Epithelial cell of proximal tubule (primary cell): ENCODE measurements around the gene MAPKAPK2. TPM values are rescaled to one million over a fixed set of nuclear protein-coding genes. Genes with fewer than 3 reads are reported as not detected.

ENCODE experiments used
- DNase-seq: peaks from one replicate; pipeline ENCODE4 v3.0.0-alpha.2; 2011; ENCODE audit warnings: low read depth
- H3K4me3 ChIP-seq: 2 replicates; pipeline ENCODE4 v1.5.1; 2011; ENCODE audit warnings: low read depth, mild to moderate bottlenecking, low read length
- total RNA-seq: library from RNA; depleted of rRNA; stranded (reverse); fragments of >200 nt; gene quantifications from 2 replicates; pipeline ENCODE4 v1.2.3, GENCODE V29; 2015
- TF ChIP-seq, protein P1 (sequence below): conservative IDR thresholded peaks from 2 replicates; pipeline ENCODE4 v1.5.1; 2012; ENCODE audit warnings: low read depth, mild to moderate bottlenecking, low read length

MAPKAPK2 gene
- total RNA-seq, 1 donor from 2014 or later: 45.5 TPM

DNA sequence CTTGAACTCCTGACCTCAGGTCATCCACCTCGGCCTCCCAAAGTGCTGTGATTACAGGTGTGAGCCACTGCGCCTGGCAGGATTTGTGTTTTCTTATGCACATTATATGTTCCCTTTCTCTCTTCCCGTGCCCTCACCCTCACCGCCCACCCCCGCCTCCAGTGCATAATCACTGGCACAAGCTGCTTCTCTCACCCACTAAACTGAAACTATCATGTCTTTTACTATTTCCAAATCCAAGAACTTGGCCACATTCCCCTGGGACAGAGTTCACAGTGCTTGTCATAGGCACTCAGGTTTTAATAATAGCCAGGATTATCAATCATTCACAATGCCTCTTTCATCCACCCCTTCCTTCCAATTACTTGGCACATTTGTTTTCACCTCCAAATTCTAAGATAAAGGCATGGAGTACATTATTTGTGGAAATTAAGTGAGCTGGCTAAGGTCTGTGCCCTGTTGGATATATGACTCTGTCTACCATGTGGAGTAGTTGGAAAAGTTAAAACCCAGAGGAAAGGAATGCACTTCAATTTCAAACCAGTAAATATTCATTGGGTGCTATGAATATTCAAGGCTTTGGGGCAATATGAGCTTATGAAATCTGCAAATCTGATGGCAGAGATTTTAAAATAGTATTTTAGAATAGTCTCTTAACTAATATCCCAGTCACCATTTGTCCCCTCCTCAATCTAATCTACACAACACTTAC, 17.6 kb upstream of the MAPKAPK2 start:
- H3K4me3 ChIP-seq: no peak overlapping the region
- TF ChIP-seq, protein P1, sequence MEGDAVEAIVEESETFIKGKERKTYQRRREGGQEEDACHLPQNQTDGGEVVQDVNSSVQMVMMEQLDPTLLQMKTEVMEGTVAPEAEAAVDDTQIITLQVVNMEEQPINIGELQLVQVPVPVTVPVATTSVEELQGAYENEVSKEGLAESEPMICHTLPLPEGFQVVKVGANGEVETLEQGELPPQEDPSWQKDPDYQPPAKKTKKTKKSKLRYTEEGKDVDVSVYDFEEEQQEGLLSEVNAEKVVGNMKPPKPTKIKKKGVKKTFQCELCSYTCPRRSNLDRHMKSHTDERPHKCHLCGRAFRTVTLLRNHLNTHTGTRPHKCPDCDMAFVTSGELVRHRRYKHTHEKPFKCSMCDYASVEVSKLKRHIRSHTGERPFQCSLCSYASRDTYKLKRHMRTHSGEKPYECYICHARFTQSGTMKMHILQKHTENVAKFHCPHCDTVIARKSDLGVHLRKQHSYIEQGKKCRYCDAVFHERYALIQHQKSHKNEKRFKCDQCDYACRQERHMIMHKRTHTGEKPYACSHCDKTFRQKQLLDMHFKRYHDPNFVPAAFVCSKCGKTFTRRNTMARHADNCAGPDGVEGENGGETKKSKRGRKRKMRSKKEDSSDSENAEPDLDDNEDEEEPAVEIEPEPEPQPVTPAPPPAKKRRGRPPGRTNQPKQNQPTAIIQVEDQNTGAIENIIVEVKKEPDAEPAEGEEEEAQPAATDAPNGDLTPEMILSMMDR: no peak
- no peak for DNase-seq

DNA sequence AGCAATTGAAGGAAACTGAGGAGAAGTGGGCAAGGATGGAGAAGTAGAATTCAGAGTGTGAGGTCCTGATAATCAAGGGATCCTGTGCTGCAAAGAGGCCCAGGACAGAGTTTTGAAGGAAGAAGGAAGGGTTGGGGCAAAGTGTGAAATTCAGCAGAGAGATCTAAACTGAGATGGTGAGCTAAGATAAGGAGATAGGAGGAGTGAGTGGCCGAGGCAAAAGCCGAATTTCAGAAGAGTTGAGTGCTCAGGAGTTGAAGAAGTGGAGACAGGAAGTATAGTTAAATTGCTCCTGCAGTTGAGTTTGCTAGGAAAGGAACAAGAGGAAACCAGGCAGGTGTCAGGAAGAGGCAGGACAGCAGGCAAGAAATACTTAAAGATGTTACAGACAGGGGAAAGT, 16.4 kb upstream of the MAPKAPK2 start:
- H3K4me3 ChIP-seq: no peak overlapping the region
- TF ChIP-seq, protein P1: no peak
- DNase-seq: no peak

DNA sequence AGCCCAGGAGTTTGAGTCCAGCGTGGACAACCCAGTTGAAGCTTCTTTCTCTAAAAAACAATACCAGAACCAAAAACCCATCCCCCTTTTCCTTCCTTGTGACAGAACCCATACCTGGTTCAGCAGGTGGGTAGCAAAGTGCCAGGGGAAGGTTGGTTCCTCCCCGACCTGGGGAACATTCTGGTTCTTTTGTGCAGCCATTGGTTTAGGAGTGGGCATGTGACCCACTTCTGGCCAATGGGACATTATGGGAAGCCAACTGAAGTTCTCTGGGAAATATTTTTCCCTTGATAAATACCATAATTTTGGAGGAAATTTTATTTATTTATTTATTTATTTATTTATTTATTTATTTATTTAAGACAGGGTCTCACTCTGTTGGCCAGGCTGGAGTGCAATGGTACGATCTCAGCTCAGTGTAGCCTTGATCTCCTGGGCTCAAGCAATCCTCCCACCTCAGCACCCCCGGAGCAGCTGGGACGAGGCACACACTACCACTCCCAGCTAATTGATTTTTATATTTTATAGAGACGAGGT, 15.8 kb upstream of the MAPKAPK2 start:
- no peak for DNase-seq
- TF ChIP-seq, protein P1: no peak
- no peak overlapping the region for H3K4me3 ChIP-seq

DNA sequence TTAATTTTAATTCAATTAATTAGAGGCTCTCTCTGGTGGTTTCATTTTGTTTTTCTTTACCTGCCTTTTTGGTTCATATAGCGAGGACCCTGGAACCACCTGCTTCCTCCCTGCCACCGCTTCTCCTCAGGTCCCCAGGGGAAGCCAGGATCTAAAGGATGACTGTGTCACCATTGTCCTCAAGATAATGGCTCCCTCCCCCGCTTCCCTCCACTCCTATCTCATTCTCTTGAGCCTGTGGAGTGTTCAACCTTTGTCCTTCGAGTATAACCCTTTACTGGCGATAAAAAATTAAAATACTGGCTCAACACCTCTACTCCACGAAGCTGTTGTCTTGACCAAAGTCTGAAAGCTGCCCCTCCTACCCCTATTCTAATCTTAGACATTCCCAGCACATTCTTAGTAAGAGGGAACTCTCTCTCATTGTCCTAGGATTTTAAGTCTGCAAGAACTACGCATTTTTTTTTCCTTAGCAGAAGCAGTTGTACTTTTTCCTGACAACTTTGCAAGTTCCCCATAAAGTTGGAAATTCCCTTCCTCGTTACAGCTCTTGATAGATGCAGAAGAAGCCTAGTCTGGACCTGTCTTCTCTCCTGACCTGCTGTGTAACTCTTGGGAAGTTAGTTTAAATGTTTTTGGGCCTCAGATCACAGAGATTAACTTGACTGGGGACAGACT, 12.6 kb upstream of the MAPKAPK2 start:
- no peak overlapping the region for H3K4me3 ChIP-seq
- DNase-seq: no peak
- TF ChIP-seq, protein P1: no peak

DNA sequence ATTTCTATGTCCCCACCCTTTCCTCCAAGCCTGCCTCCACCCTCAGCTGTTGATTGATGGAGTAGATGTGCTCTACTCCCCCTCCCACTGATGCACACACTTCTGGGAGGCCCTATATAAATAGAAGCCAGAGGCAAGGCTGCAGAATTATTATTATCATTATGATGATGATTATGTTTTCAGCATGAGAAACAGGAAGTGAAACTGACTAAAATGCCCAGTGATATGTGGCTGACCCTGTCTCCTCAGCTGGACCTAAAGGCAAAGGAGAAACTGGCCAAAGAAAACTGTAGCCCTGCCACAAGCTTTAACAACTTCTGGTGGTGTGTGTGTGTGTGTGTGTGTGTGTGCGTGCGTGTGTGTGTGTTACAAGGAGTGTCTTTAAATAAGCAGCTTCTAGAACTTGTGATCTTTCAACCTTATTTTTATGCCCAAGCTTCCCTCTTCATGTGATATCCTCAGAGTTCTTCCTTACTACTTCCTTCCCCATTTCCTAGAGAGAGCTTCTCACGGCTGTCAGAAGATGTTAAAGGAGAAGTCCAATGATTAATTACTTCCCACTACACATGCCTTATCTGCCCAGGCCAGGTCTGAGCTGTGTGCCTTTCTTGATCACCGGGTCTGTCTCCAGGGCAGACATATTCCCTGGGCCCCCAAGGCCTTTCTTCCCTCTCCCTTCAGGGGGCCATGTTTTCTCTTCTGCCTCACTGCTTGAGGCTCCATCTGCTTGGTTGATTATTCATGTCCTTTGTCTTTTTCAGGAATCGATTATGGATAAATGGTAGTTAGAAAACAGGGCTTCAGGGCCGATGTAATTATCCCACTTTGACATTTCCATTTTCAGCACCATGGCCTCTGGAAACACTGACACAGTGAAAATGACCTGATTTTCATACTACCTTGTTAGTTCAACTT, 11.6 kb upstream of the MAPKAPK2 start:
- TF ChIP-seq, protein P1: no peak
- DNase-seq: no peak
- no peak overlapping the region for H3K4me3 ChIP-seq

DNA sequence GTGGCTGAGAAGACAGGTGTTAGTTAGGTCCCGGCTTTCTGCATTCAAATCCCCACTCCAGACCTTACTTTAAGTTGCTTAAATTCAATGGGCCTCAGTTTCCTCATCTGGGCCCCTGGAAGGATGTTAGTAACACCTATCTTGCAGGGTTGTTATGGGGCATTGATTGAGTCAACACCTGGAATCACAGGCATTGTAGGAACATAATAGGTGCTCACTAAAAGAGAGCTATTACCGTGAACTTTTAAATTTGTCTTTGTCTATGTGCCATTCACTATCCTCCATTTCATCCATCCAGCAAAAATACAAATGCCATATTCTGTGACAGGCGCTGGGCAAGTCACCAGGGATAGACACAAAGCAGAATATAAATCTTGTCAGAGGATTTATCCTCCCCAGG, 10.5 kb upstream of the MAPKAPK2 start:
- TF ChIP-seq, protein P1: no peak
- H3K4me3 ChIP-seq: no peak overlapping the region

More for the DNA sequence above, 10.5 kb upstream of the MAPKAPK2 start:
- DNase-seq: no peak
